Measurements from ENCODE around the gene TAGLN2.

DNA sequence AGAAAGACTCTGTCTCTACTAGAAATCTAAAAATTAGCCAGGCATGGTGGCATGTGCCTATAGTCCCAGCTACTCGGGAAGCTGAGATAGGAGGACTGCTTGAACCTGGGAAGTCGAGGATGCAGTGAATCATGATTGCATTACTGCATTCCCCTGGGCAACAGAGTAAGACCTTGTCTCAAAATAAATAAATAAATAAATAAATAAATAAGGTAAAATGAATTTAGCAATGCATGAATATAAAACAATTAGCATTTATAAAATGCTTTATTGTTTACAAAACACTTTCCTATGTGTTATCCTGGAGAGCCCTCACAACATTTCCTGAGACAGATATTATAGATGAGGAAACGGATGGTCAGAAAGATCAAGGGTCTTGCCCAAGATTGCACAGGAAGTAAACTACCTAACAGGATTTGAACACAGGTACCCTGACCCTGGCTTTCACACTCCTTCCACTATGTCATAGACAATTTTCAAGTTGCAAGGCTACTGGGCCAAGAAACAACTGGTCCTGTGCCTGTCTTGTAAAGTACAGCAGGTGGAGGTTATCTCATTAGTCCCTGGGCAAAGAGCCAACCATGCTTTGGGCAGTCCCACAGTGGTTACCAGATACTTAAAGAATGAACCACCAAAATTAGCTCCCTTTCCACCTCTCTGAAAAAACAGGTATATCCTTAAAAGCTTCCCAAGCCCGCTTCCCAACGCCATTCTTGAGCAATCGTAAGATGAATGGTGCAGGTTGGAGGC is 47.4 kb downstream of the TAGLN2 start:
- TF ChIP-seq, protein P1, sequence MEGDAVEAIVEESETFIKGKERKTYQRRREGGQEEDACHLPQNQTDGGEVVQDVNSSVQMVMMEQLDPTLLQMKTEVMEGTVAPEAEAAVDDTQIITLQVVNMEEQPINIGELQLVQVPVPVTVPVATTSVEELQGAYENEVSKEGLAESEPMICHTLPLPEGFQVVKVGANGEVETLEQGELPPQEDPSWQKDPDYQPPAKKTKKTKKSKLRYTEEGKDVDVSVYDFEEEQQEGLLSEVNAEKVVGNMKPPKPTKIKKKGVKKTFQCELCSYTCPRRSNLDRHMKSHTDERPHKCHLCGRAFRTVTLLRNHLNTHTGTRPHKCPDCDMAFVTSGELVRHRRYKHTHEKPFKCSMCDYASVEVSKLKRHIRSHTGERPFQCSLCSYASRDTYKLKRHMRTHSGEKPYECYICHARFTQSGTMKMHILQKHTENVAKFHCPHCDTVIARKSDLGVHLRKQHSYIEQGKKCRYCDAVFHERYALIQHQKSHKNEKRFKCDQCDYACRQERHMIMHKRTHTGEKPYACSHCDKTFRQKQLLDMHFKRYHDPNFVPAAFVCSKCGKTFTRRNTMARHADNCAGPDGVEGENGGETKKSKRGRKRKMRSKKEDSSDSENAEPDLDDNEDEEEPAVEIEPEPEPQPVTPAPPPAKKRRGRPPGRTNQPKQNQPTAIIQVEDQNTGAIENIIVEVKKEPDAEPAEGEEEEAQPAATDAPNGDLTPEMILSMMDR (IDR thresholded peaks at IDR 0.05) = no peak
- no peak for TF ChIP-seq POLR2A (IDR thresholded peaks at IDR 0.05)
- no peak for TF ChIP-seq POLR2AphosphoS5 (IDR thresholded peaks at IDR 0.05)

Measured in transverse colon (tissue), 4 donors.